ENCODE data around the gene TPX2.

DNA sequence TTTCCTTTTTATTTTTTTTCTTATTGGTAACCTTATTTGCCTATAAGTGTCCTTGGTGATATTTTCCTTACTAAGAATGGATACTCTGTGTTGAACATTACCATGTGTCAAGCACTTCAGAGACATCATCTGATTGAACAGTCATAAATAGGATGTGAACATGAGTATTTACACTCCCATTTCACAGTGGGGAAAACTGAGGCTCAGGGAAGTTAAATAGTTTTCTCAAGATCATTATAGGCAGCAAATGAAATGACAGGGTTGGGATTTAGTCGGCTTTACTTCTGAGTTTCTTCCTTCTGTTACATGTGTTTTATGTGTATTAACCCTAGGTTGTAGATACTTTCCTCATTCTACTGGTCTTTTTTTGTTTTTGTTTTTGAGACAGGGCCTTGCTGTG, 35.3 kb downstream of the TPX2 start:
- TF ChIP-seq, protein P1, sequence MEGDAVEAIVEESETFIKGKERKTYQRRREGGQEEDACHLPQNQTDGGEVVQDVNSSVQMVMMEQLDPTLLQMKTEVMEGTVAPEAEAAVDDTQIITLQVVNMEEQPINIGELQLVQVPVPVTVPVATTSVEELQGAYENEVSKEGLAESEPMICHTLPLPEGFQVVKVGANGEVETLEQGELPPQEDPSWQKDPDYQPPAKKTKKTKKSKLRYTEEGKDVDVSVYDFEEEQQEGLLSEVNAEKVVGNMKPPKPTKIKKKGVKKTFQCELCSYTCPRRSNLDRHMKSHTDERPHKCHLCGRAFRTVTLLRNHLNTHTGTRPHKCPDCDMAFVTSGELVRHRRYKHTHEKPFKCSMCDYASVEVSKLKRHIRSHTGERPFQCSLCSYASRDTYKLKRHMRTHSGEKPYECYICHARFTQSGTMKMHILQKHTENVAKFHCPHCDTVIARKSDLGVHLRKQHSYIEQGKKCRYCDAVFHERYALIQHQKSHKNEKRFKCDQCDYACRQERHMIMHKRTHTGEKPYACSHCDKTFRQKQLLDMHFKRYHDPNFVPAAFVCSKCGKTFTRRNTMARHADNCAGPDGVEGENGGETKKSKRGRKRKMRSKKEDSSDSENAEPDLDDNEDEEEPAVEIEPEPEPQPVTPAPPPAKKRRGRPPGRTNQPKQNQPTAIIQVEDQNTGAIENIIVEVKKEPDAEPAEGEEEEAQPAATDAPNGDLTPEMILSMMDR (IDR thresholded peaks at IDR 0.05) = no peak
- TF ChIP-seq EP300 (IDR thresholded peaks at IDR 0.05) (no peak), POLR2A (IDR thresholded peaks at IDR 0.05) (no peak)
